NCI-H187 treated with DMSO at 0.1 percent for 48 hours (cell line): ENCODE data around the gene ZC3HAV1L.
"Not testable (repeated sequence)": the region's sequence is repeated elsewhere in the genome, so short reads cannot be mapped to it uniquely, and the experiment has no call there.

ENCODE experiments used
- DNase-seq: peaks from one replicate; lab custom pipeline; 2025; lab: John Stamatoyannopoulos, UW

The ZC3HAV1L gene

DNA sequence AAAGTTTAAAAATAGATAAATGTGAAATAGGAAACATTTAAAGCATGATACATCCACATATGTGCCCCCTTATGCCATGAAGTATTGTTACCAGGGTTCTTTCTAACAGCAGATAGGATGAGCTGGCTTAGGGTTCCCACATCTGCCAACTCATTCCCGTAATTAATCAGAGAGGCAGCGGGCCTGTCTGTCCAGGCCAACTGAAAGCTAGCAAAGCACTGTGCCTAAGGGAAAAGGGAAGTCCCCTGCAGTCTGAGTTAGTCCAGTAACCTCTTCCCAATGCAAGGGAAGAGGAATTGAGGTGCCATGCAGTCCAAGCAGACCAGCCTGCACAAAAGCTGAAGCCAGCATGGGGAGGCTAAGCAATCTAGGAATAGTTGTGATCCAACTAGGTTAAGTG is 18.3 kb upstream of the ZC3HAV1L start:
- no peak for DNase-seq

GRCh38 chr7:139051655-139052054 is 15.8 kb upstream of the ZC3HAV1L start:
- no peak for DNase-seq

DNA sequence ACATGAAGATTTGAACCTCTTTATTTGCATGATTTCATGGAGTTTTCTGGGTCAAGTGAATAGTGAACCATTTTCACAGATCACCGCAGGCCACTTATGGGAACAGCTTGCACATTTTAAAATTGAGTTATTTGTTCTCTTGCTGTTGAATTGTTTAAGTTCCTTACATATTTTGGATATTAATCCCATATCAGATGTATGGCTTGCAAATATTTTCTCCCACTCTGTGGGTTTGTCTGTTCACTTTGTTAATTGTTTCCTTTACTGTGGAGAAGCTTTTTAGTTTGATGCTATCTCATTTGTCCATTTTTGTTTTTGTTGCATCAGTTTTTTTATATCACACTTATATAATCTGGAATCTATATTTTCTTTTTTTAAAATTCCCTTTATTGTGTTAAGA is 14.1 kb upstream of the ZC3HAV1L start:
- no peak for DNase-seq

- DNase-seq: no peak
Measured at GRCh38 chr7:139049111-139049510, 13.3 kb upstream of the ZC3HAV1L start.

- no peak for DNase-seq
Measured at GRCh38 chr7:139047970-139048369, 12.1 kb upstream of the ZC3HAV1L start.

- DNase-seq: peak; percentile 15
Measured at GRCh38 chr7:139046143-139046542, 10.3 kb upstream of the ZC3HAV1L start.

DNA sequence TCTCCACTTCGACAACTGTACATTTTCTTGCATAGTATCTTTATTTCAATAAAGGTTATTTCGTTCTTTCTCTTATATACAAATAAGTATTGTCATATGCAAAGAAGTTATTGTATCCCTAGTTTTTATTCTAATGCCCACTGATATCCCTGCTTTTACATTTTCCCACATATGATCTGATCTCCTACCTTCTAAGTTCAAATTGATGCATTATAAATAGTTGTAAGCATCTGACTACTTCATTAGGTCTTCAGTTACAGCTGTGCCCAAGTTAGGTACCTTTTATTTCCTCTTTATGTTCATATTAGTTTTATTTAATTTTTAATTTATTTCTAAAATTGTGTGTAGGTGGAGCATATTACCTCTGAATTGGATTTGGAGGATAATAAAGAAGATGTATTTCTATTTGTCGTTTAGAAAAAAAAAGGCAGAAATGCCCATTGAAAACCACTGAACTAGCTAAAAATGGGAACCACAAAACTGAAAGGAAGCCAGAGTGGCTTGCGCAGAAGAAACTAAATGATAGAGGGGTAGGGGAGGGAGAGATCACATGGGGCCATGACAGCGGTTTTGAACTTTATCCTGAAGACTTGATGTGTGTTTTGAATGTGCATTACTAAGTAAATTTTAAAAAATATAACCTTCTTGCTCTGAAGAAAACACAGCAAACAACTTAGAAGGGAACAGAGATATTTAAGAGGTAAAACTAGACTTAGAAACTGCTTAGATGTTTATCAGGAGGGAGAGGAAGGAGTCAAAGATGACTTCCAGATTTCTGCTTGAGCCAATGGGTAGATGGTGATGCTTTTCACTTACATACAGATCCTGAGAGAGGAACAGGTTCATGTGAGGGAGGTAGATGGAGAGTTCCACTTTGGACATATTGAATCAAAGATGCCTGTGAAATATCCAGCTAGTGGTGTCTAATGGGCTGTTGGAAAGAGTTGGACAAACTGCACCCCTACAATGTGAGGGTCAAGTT is 9.3 kb upstream of the ZC3HAV1L start:
- DNase-seq: no peak

DNA sequence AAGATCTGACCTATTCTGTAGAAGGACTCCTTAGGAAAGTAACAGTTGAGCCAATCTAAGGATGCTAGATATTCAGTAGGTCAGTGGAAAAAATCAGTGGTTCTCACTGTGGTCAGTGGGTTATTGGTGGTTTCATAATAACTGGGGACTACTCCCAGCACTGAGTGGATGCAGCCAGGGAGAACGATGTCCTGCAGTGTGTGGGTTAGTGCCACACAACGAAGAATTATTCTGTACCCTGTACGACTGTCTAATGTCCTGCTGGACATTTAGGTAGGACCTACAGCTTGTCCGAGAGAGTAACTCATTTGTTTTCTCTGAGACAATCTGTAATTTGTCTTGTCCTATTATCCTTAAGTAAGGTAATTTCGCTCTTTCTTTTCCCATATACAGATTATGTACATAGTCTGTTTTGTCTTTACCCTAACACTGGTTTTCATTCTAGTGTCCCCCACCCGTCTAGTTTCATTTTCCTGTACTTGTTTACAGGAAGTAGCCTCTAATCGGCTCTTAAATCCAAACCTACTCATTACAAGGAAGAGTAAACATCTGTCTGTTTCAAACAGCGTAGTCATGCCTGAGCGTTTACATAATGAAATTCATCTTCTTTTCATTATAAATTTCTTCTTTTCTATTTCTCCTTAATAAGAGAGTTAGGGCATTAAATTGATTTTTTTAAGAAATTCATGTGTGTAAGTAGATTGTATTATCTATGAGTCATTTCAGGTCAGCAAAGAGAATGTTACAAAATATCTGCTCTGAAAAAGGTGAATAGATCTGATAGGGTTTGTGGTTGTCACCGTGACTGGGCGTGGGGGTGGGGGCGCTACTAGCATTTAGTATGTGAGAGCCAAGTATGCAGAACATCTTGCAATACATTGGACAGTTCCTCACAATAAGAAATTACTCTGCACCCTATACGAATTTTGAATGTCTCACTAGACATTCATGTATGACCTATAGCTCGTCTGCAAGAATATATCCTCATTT is 8.3 kb upstream of the ZC3HAV1L start:
- DNase-seq: no peak

GRCh38 chr7:139041378-139042085 is 5.7 kb upstream of the ZC3HAV1L start:
- DNase-seq: no peak

DNA sequence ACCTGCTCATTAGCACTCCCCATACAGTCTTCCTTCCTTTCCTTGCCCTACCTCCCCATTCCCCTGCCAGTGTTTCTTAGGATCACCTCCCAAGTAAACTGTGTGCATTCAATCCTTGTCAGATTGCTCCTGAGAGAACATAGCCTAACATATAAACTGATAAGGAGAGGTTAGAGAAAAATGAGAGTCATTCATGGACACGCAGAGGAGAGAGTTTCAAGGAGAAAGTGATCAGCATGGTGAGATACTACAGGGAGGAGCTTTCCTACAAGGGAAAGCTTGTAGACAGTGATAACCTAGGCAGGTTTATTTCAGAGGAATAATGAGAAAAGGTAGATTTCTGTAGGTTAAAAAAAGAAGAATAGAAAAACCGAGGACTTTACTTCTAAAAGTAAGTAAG is 2.8 kb upstream of the ZC3HAV1L start:
- no peak for DNase-seq

GRCh38 chr7:139036901-139037300 is 1.1 kb upstream of the ZC3HAV1L start:
- DNase-seq: no peak

DNA sequence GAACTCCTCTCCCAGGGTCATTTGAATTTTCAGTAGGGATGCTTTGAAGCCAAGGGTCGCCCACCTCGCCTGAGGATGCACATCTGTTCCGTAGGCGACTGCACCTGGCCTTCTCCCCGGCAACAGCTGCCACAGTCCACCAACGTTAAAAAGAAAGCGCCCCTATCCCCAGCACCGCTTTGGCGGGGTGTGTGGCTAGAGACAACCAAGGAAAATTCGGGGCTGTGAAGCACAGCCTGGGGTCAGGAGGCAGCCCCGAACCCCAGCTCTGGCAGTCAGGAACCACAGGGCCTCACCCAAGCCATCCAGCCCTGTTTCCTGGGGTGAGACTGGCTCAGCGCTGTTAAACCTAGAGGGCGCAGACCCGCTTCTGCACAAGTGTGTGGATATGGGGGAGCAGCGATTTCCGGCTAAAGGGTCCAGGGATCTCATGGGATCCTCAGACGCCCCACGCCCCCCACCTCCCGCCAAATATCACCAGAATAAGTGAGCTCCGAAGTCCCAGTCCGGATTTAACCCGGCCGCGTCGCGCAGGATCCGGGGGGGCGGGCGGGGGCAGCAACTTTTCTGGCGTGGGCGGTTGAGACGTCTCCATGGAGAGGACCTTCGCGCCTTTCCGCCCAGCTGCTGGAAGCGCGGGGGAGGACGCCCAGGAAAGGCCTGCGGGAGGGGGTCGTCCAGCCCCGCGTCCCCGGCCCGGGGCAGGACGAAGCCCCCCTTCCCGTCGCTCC is 822 bp downstream of the ZC3HAV1L start:
- no peak for DNase-seq

DNA sequence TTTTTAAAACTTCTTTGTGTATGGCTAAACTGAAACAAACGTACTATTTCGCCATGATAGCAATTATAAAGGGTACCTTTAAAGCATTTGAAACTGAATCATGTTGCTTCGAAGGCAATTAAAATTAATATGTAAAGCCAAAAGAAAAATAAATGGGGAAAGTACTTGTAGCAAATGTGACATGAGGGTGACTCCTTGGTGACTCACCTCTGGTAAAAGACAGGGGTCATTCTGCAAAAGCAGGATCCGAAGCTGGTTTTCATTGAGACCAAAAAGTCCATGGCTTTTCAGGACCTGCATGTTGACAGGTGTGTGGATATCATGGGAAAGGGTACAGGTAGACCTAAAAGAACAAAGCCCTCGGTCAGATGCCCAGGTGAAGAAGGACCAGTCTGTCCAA is 1.5 kb downstream of the ZC3HAV1L start:
- DNase-seq: no peak

GRCh38 chr7:139033346-139034114 is 2.3 kb downstream of the ZC3HAV1L start:
- no peak for DNase-seq

- no peak for DNase-seq
Measured at GRCh38 chr7:139032473-139032872, 3.4 kb downstream of the ZC3HAV1L start.

GRCh38 chr7:139029353-139029752 is 6.5 kb downstream of the ZC3HAV1L start:
- DNase-seq: no peak

GRCh38 chr7:139026551-139026950 is 9.3 kb downstream of the ZC3HAV1L start:
- no peak for DNase-seq

DNA sequence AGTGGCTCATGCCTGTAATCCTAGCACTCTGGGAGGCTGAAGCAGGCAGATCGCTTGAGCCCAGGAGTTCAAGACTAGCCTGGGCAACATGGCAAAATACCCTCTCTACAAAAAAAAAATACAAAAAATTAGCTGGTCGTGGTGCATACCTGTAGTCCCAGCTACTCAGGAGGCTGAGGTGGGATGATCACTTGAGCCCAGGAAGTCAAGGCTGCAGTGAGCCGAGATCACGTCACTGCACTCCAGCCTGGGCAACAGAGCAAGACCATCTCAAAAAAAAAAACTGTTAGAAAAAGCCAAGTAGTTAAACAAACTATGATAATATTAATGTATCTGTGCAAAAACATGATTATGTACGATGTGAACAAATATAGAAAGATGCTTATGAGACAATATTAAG is 10.0 kb downstream of the ZC3HAV1L start:
- DNase-seq: not testable (repeated sequence)

GRCh38 chr7:139023076-139023475 is 12.8 kb downstream of the ZC3HAV1L start:
- no peak for DNase-seq

DNA sequence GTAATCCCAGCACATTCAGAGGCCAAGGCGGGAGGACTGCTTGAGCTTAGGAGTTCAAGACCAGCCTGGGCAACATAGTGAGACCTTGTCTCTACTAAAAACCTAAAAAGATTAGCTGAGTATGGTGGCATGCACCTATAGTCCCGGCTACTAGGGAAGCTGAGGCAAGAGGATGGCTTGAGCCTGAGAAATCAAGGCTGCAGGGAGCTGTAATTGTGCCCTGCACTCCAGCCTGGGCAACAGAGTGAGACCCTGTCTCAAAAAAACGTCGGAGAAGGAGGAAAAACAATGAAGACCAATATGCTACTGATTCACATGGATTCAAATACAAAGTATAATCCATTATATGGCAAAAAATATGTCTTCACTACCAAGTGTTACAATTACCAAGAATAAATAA is 13.6 kb downstream of the ZC3HAV1L start:
- DNase-seq: no peak
